ENCODE data around the gene PTPRD. TPM values are rescaled to one million over a fixed set of nuclear protein-coding genes. Genes with fewer than 3 reads are reported as not detected.

The PTPRD gene
- polyA plus RNA-seq, 4 donors: 99.8 to 230 (median 118) TPM

- DNase-seq (ENCODE audit: low read depth in 4 of 4, low spot score in 3 of 4): no peak
These were observed 1789.5 kb downstream of the PTPRD start for GRCh38 chr9:8823131-8823895.

DNA sequence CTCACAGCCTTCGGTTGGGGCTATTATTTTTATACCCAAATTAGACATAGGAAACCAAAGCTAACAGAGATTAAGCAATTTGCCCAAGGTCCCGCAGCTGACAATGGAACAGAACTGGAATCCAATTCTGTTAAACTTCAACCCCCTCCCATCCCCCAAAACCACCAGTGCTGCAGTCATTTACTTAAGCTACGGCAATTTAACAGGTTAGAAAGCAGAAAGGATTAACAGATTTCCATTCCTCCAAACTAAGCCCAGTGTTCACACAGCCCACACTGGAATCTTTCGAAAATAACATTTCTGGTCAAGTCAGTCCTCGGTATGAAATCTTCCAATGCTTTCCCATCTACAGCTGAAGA is 1790.2 kb downstream of the PTPRD start:
- no peak for DNase-seq (ENCODE audit: low read depth in 4 of 4, low spot score in 3 of 4)

GRCh38 chr9:8821910-8822666 is 1790.7 kb downstream of the PTPRD start:
- DNase-seq (ENCODE audit: low read depth in 4 of 4, low spot score in 3 of 4): no peak

DNA sequence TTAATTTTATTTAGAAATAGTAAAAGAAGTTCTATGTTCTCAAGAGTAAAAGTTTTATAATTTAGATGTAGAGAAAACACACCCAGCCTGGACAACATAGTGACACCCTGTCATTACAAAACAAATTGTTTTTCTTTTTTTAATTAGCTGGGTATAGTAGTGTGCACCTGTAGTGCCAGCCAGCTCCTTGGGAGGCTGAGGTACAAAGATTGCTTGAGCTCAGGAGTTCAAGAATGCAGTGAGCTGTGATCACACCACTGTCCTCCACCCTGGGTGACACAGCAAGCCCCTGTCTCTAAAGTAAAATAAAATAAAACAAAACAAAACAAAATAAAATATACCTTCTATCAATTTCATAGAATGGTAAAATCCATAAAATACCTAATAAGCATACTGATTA is 1795.5 kb downstream of the PTPRD start:
- DNase-seq (ENCODE audit: low read depth in 4 of 4, low spot score in 3 of 4): no peak

DNA sequence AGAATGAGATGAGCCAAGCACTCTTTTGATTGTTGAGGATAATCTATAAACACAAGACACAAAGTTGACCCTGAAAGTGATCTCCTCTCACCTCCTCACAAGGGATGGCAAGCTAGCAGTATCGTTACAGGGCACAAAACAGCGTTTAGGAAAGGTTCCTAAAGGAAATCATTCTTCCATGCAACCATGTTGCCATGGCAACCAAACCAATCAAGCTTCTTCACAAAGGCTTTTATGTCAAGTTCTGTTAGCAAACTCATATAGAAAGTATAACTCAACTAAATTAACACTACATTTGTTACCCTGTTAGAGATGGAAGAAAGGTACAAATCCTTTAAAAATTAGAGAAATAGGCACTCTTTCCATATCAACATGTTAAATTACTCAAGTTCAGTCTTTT is 1796.4 kb downstream of the PTPRD start:
- peak in 3 of 4 donors; percentile 37 to 64 (median 43) for DNase-seq (ENCODE audit: low read depth in 4 of 4, low spot score in 3 of 4)

DNA sequence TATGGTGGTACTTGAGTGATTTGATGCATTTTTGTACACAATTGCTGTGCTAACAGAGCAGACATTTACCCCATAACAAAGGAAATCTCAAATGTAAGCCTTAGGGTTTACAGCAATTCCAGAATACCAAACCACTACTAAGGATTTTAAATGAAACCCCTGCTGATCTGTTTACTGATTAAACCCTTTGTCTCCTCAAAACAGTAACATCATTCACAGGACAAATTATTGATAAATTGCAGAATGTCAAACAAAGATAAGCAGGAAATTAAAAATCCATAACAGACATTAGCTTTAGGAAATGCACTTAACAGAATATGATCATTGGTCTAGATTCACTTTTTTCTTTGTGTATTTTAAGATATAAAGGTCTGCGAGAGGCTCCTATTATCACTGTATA is 1796.9 kb downstream of the PTPRD start:
- DNase-seq (ENCODE audit: low read depth in 4 of 4, low spot score in 3 of 4): no peak

DNA sequence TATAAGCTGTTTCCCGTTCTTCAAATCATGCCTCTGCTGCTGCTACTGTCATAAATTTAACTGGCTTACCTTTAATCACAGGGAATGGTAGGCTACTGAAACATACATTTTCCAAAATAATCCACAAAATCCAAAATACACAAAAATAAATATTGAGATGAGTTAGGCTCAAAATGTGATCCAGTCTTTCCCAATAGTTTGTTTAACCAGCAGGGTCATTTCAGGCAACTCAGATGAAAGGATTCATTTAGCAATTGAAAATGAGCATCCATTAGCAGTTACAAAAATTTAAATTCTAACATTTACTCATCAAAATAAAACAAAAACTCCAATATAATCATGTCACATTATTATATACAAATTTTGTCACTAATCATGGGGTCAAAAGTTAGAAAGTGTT is 1797.6 kb downstream of the PTPRD start:
- no peak for DNase-seq (ENCODE audit: low read depth in 4 of 4, low spot score in 3 of 4)

DNA sequence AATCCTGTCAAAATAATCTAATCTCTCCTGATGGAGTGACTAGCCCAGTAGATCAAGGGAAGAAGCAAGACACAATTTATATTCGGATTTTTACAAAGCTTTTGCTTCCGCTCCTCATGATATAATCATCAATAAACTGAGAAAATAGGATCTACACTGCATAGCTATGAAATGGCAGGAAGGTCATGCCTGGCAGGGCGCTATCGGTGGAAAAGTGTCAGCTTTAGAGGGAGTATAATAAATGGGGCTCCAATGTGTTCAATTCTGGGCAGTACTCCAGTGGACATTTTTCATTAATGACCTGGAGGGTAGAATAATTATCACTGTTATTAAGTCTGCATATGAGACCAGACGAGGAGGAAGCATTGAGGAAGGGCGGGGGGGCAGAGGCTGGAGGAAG is 1799.9 kb downstream of the PTPRD start:
- no peak for DNase-seq (ENCODE audit: low read depth in 4 of 4, low spot score in 3 of 4)

DNA sequence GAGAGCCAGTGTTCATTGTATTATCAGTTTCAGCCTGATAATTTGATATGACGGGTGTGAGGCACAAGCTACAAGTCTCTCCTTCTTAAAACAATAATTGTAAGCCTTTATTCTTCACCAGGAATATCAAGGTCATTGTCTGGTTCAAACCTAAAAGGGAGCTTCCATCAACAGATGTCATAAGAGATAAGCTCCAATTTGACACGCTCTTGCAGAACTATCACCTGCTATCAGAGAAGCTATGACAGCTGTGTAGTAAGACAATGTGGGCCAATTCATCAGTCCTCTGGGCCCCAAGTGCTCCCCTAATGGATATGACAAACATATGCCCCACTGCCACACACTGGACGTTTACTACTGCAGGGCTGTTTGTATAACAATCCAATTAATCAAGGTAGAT is 1803.1 kb downstream of the PTPRD start:
- DNase-seq (ENCODE audit: low read depth in 4 of 4, low spot score in 3 of 4): no peak

- DNase-seq (ENCODE audit: low read depth in 4 of 4, low spot score in 3 of 4): no peak
These were observed 1806.7 kb downstream of the PTPRD start for GRCh38 chr9:8806150-8806549.

DNA sequence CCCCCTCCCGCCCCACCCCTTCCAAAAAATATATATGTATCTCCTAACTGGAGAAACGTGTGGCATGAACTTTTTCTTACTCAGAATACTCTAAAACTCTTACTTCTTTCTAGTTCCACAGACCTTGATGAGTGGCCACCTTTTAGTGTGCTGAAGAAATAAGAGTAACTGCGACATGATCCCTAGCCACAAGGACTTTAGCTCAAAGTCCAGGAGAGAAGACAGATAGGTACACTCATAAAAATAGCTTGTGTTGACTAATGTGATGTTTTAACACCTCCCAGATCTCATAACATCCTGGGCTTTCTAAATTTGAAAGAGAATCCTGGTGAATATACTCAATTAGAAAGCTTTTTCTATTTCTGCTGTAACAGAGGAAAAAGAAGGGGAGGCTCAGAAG is 1808.2 kb downstream of the PTPRD start:
- no peak for DNase-seq (ENCODE audit: low read depth in 4 of 4, low spot score in 3 of 4)

DNA sequence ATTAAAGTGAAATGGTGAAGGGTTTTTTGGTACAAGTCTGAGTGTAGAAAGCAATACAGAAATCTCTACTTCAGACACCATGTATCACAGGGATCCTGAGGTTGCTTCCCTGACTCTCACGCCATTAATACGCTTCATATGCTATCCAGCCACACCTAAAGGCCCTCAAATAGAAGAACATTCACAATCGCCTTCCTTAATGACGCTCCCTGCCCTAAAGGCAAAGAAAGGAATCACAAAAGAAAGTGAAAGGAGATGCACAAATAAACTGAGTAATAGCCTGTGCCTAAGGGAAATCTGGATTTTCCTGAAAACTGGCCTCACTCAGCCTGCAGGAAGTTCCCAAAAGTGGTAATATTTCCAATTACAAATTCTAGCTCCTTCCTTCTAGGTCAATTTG is 1810.6 kb downstream of the PTPRD start:
- DNase-seq (ENCODE audit: low read depth in 4 of 4, low spot score in 3 of 4): no peak

DNA sequence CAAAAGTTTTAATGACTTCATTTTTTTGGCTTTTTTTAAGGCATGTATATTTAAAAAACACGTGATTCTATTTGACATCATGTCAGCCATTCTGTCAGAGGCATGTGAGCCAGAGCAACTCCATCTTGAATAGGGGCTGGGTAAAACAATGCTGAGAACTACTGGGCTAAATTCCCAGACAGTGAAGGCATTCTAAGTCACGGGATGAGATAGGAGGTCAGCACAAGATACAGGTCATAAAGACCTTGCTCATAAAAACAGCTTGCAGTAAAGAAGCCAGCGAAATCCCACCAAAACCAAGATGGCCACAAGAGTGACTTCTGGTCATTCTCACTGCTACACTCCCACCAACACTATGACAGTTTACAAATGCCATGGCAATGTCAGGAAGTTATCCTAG is 1812.6 kb downstream of the PTPRD start:
- no peak for DNase-seq (ENCODE audit: low read depth in 4 of 4, low spot score in 3 of 4)

- DNase-seq (ENCODE audit: low read depth in 4 of 4, low spot score in 3 of 4): no peak
These were observed 1813.2 kb downstream of the PTPRD start for GRCh38 chr9:8799615-8800014.

- DNase-seq (ENCODE audit: low read depth in 4 of 4, low spot score in 3 of 4): no peak
These were observed 1813.6 kb downstream of the PTPRD start for GRCh38 chr9:8799206-8799605.

GRCh38 chr9:8784838-8785237 is 1828.0 kb downstream of the PTPRD start:
- no peak for DNase-seq (ENCODE audit: low read depth in 4 of 4, low spot score in 3 of 4)

DNA sequence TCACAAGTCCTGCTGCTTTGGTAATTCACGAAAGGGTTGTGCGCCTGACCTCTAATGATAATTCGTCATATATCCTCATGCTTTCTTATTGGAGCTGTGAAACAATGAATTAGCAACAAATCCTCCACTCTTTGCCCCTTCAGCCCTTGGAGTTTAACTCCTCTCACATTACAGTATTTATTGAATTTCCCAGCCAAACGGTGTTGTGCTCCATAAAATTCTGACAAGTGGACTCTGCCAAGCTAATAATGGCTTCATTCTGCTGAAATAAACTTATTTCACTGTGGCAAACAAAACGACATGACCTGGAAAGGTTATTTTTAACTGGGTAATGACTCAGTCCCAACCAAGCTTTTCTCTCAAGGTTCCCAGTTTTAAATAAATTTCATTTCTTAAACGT is 1828.9 kb downstream of the PTPRD start:
- no peak for DNase-seq (ENCODE audit: low read depth in 4 of 4, low spot score in 3 of 4)

- DNase-seq (ENCODE audit: low read depth in 4 of 4, low spot score in 3 of 4): no peak
These were observed 1830.6 kb downstream of the PTPRD start for GRCh38 chr9:8782237-8782636.

DNA sequence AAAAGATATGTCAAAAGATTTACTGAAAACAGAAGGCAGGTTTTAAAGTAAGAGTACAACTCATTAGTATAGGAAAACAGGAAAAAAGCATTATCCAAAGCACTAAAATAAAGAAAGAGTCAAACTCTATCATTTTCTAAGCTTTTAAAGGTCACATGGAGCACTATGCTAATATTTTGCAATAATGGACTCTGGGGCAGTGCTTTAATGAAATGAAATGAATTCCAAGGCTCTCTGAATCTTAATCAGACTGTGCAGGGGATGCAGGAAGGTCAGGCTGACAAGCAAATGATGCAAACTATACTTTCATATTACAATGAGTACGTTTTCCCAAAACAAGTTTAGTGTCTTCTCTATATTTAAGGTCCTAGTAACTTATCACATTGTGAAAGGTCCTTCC is 1831.3 kb downstream of the PTPRD start:
- no peak for DNase-seq (ENCODE audit: low read depth in 4 of 4, low spot score in 3 of 4)

DNA sequence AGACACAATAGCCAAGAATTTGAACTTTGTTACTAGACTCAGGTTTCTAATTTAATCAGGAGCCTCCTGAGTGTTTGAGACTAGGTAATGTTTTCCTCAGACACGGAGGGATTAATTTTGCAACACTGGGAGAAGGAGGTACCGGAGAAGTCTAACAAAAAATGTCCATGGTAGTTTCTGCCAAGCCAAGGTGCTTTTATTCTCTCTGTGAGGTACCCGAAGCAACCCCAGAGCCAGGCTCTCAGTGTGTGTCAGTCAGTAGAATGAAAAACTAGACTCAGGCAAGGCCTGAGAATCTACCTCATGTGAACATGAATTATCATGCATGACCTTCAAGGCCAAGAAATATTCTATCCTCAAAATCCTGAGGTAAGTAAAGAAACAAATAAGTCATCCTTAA is 1832.4 kb downstream of the PTPRD start:
- no peak for DNase-seq (ENCODE audit: low read depth in 4 of 4, low spot score in 3 of 4)

DNA sequence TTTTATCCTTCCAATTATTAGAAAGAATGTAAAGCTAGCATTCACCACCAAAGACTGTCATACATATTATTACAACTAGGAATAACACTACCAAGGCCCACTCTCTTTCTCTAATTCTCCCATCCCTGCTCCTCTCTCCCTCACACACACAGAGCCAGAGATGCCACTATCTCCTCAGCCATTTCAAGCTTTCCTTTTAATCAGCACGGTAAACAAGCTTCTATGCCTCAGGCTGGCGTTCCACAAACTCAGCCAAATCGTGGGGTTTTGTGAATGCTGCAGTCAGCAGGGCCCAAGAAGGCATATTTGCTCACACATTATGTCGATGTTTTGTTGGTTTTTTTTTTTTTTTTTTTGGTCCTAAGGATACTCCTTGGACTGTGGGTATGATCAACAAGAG is 1833.3 kb downstream of the PTPRD start:
- DNase-seq (ENCODE audit: low read depth in 4 of 4, low spot score in 3 of 4): no peak

GRCh38 chr9:8778356-8778755 is 1834.4 kb downstream of the PTPRD start:
- no peak for DNase-seq (ENCODE audit: low read depth in 4 of 4, low spot score in 3 of 4)

Data from left renal pelvis (tissue), 4 donors.